ENCODE data around the gene RELB. TPM values are rescaled to one million over a fixed set of nuclear protein-coding genes. Genes with fewer than 3 reads are reported as not detected.

RELB gene
- total and polyA plus RNA-seq, 9 of the 15 experiments (the other 6 are each of a cell fraction or from before 2014, with no cell fraction given), result 0.15 to 1.1 (median 0.28) TPM; not detected in 2

GRCh38 chr19:45076029-45076850, 75.0 kb downstream of the RELB start, which contains the start of gene ZNF296 (continued):
- TF ChIP-seq ATF4 (CRISPR knock-in tag; IDR thresholded peaks at IDR 0.05) (no peak), ZBTB1 (CRISPR knock-in tag; IDR thresholded peaks at IDR 0.05; ENCODE audit: borderline replicate concordance, low read depth) (no peak), ATF1 (CRISPR knock-in tag; IDR thresholded peaks at IDR 0.05) (no peak), ATF1 (tag; IDR thresholded peaks at IDR 0.05) (peak; percentile 76), ZNF224 (CRISPR knock-in tag; IDR thresholded peaks at IDR 0.05) (no peak), MAX (CRISPR knock-in tag; IDR thresholded peaks at IDR 0.05) (peak; percentile 83), RNF2 (IDR thresholded peaks at IDR 0.05) (no peak; the same call in 1 of the 2 replicates), KLF1 (tag; IDR thresholded peaks at IDR 0.05) (peak; percentile 58; the same call in 1 of the 2 replicates), ZNF444 (CRISPR knock-in tag; IDR thresholded peaks at IDR 0.05) (no peak), ARID4B (CRISPR knock-in tag; IDR thresholded peaks at IDR 0.05) (peak; percentile 53), ZNF121 (CRISPR knock-in tag; conservative IDR thresholded peaks at IDR 0.05) (no peak), ZNF57 (CRISPR knock-in tag; IDR thresholded peaks at IDR 0.05) (no peak), JUN (IDR thresholded peaks at IDR 0.05; ENCODE audit: borderline replicate concordance, low read depth, low read length) (no peak), JUN (CRISPR knock-in tag; IDR thresholded peaks at IDR 0.05; ENCODE audit: borderline replicate concordance) (0 out of 2 replicates have a peak, but pooled peaks have one; percentile 21), HDAC6 (IDR thresholded peaks at IDR 0.05; ENCODE audit: low read depth, low read length) (no peak), ZNF584 (CRISPR knock-in tag; IDR thresholded peaks at IDR 0.05; ENCODE audit: low read depth) (no peak), RBFOX2 (IDR thresholded peaks at IDR 0.05; ENCODE audit: low read depth, low read length) (peak; percentile 84), E4F1 (CRISPR knock-in tag; IDR thresholded peaks at IDR 0.05; ENCODE audit: borderline replicate concordance) (no peak), CREBBP (IDR thresholded peaks at IDR 0.05; ENCODE audit: low read depth, low read length) (no peak), FOXA1 (IDR thresholded peaks at IDR 0.05; ENCODE audit: borderline replicate concordance) (no peak), SOX6 (IDR thresholded peaks at IDR 0.05) (peak; percentile 48; the same call in 1 of the 2 replicates), CXXC5 (CRISPR knock-in tag; IDR thresholded peaks at IDR 0.05) (peak; percentile 98)

Data from K562 (cell line).